ENCODE measurements around the gene SLC17A8.

SLC17A8 gene

DNA sequence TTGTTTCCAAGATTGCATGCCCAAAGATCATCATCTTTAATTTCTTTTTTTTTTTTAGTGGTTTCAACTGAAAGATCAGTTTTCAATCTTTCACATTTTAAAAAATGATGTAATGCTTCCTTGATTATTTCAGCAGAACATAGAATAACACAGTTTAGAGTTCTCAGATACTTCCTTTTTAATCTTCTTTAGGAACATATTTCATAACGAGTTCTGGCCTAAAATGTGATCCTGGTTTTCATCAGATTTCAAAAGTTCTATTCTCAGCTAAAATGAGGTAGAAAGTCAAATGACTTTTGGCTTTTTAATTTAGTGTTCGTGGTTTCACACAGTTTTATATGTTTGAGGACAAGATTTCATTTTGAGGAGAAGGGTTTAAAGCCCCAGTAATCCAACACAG, 76.8 kb downstream of the SLC17A8 start:
- DNase-seq, result no peak

DNA sequence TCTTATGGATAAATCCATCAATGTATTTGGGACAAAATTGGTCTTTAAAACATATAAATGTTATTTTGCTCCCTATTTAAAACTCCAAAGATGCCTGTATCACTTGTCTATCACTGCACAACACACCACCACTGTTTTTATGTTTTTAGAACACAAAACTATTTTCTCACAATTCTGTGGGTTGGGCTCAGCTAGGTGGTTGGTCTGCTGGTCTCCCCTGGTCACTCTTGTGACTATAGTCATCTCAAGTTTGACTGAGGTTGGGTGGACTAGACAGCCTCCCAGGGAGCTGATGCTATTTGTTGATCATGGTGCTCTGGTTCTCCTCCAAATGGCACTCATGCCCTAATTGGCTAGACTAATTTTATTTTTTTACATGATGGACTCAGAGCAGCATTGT, 77.3 kb downstream of the SLC17A8 start:
- DNase-seq, result no peak

DNA sequence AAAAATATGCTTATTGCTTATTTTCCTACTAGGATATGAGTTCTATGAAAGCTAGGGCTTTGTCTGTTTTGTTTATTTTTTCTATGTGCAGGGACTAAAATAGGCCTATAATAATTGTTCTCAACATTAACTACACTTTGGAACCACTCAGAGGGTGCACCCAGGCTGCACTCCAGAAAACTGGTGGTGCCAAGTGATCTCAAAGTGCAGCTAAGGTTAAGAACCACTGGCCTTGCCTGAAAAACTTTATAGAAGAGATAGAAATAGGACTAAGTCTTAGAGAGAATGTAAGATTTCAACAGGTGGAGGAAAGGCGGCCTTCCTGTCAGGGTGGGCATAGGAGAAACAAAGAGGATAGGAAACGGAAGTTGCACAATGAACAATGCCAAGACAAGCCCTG, 79.1 kb downstream of the SLC17A8 start:
- no peak for DNase-seq

DNA sequence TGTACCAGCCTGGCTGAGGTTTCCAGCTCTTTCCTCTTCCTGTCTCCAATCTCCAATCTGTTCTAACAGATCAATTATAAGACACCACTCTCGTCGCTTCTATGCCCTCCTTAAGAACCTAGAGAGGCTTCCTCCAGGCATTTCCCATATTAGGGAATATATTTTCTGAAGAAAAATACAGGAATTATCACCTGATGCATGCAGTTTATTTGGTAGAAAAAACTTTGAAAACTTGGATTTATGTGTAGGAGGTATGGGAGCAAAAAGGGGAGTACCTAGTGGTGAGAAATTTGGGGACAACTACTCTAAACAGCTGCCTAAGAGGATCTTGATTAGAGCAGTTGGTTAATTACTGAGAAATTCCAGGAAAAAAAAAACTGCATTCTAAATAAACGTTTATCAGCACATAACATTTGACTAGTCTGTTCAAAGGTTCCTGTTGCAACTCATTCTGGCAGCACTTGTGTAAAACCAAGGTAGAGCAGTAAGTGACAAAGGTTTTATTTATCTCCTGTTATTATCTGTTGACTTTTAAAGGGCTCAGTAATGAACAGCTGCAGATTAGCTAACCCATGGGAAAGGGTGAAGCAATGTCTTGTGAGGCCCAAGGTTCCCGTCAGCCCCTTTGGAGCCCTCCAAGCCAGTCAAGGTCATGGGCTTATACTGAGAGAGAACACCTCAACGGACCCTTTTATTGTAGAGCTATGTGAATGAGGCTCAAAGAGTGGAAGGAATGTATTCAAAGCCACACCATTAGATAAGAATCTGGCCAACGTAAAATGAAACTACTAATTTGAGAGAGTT, 80.4 kb downstream of the SLC17A8 start:
- DNase-seq, result no peak

DNA sequence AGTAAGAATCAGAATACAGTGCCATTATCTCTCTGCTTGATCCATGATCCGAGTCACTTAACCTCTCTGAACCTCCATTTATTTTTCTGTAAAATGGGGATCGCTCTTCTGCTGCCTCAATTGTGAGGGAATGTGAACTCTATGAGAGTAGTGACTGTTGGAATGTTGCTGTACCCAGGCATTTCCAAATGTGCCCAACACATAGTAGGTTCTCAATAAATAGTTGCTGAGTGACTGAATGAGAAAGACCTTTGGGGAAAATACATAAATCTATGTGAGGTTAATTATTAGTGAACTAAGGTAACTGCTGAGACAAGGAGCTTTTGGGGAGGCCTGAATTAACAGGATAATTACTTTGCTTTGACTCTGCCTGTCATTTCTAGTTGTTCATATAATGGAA, 82.9 kb downstream of the SLC17A8 start:
- no peak for DNase-seq

- DNase-seq, result no peak
Measured at GRCh38 chr12:100442403-100442802, 85.5 kb downstream of the SLC17A8 start.

DNA sequence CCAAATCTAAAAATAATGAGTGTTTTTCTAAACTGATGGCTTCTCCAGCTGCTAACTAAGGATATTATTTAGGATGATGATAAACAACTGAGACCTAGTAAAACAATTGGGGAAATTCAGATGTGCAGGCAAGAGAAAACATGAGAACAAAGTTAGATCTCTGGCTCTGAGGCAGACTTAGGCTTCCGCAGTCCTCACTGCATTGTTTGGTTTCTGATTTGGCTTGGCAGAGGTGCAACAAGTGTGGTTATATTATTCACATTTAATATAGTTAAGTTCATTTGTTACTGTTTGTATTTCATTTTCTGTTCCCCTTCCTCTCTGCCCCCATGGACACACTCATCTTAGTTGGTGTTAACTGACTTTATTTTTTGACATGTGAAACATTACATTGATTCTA, 86.6 kb downstream of the SLC17A8 start:
- DNase-seq, result no peak

- no peak for DNase-seq
Measured at GRCh38 chr12:100445081-100445481, 88.2 kb downstream of the SLC17A8 start.

DNA sequence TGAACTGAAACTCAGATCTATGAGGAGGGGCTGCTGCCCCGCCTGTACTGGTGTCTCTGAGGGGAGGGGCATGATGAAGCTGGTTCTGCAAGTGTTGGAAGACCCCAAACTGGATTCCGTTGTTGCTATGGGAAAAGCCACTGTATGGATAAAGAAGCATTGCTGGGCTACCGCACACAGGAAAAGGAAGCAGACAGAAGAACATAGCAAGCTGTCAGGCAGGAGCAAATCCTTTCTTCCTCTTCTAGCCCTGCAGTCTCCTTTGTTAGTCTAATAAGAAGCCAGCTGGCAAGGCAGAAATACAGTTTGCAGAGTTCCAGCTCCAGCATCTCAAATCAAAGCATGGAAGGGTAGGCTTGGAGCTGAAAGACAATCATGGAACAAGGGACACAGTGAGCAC, 90.5 kb downstream of the SLC17A8 start:
- DNase-seq, result no peak

DNA sequence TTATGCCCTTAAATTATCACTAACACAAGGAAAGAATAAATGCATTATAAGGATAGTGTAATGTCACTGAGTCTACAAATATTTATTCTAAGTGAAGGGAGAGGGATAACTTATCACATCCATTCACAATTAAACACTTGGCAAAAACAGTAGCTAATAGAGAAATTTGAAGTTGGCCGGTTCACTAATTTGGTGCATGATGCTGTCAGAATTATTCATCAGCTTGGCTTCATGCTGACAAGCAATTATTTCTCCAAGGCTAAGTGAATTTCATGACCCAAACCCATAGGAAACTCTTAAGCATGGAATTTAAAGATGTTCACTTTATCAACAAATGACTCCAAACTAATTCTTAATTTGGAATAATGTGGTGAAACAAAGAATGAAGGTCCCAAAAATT, 91.8 kb downstream of the SLC17A8 start:
- no peak for DNase-seq

- DNase-seq, result no peak
Measured at GRCh38 chr12:100450735-100451134, 93.9 kb downstream of the SLC17A8 start.

- no peak for DNase-seq
Measured at GRCh38 chr12:100453951-100454350, 97.1 kb downstream of the SLC17A8 start.

DNA sequence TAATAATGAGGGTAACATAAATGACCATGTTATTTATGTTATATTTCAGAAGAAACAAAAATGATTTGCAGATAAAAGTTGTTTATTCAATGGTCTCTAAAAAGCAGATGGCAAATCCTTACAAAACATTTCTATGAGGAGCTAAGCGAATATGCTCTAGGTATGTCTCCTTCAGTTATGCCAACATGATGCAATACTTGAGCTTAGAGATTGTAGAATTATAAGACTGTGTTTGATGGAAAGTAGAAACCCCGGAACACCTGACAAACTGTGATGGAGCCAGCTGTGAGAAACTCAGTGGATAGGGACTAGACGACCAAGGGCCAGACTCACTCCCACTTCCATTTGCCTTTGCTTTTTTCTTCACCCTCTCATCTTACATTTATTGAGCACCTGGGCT, 99.0 kb downstream of the SLC17A8 start:
- no peak for DNase-seq

GRCh38 chr12:100458191-100458590, 101.3 kb downstream of the SLC17A8 start:
- no peak for DNase-seq

- DNase-seq, result no peak
Measured at GRCh38 chr12:100460702-100461101, 103.8 kb downstream of the SLC17A8 start.

GRCh38 chr12:100461330-100461973, 104.6 kb downstream of the SLC17A8 start:
- no peak for DNase-seq

DNA sequence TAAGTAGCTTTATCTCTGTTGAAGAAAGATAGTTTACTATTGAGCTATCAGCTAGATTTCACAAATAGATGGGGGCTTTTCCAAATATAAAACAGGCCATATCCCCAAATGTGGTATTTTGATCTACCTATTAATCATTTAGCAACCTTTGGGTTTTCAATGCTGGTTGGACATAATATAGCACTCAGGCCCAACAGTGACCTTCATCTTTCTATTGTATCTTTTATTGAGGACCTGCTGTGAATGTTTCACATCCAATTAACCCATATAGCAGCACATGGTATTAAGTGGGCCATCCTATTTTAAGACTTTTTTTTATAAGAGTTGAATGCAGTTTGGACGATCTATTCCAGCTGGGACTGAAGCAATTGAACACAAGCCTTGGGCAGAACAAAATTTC, 106.8 kb downstream of the SLC17A8 start:
- no peak for DNase-seq

DNA sequence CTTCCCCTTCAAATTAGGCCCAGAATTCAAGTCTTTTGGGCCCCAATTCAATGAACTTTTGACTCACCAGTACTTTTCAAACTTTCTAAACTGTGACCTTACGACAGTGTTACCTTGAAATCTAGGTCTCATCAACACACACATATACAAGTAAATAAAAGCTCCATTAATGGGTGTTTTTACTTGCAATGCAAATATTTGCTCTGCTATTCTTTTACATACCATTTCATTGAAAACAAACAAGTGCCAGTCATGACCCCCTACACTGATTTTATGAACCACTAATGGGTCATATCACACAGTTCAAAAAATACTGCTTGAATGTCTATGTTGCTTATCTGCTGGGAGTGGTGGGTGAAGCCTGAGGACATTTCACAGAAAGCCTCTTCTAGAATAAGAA, 107.7 kb downstream of the SLC17A8 start:
- no peak for DNase-seq

- DNase-seq, result no peak
Measured at GRCh38 chr12:100468126-100468525, 111.3 kb downstream of the SLC17A8 start.

Measured in activated CD4-positive, alpha-beta T cell treated with anti-CD3 and anti-CD28 coated beads for 1 hour (primary cell).